ENCODE results near the gene SDC3.

DNA sequence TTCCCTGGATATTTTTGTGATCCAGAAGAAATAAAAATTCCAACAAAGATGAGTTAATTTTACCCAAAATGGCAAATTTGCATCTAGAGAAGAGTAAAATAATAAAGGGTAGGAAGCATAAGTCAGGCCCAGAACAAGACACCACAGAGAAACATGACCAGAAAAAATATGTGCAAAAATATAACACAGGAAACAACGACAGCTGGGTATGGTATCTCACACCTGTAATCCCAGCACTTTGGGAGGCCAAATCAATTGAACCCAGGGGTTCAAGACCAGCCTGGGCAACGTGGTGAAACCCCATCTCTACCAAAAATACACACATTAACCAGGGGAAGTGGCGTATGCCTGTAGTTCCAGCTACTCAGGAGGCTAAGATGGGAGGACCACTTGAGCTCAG is 39.7 kb upstream of the SDC3 start:
- TF ChIP-seq CTCF (IDR thresholded peaks at IDR 0.05) (no peak), POLR2A (IDR thresholded peaks at IDR 0.05) (no peak)

Data from lower leg skin (tissue), 3 donors.